ENCODE measurements around the gene TFDP1.

- TF ChIP-seq EZH2 (IDR thresholded peaks at IDR 0.05; ENCODE audit: insufficient read depth, poor library complexity, severe bottlenecking) (no peak), EZH2phosphoT487 (IDR thresholded peaks at IDR 0.05; ENCODE audit: insufficient read depth, low read depth) (no peak)
Measured at GRCh38 chr13:113539176-113539575, 45.4 kb upstream of the TFDP1 start.
